Breast epithelium (tissue), 4 donors: Measurements from ENCODE around the gene CDH16. TPM values are rescaled to one million over a fixed set of nuclear protein-coding genes. Genes with fewer than 3 reads are reported as not detected.
"Not testable (repeated sequence)": the region's sequence is repeated elsewhere in the genome, so short reads cannot be mapped to it uniquely, and the experiment has no call there.

Experiments used
- DNase-seq, 2 donors: peaks; one replicate each; pipeline ENCODE4 v3.0.0-alpha.2; 2019; ENCODE audit warnings: low spot score in 2 of 2
- H3K27ac ChIP-seq, 2 donors: fragments of 200-600 bp; sonication (generic) in 1 of 2; one replicate each; pipeline ENCODE4 v1.5.1; 2016 to 2019; ENCODE audit warnings: mild to moderate bottlenecking in 1 of 2
- H3K27me3 ChIP-seq, 2 donors: fragments of 200-600 bp; sonication (generic) in 1 of 2; one replicate each; pipeline versions ENCODE4 v1.5.1 to v1.6.0; 2017 to 2019; ENCODE audit warnings: control low read depth in 1 of 2, mild to moderate bottlenecking in 1 of 2
- H3K36me3 ChIP-seq: fragments of 200-600 bp; one replicate; pipeline ENCODE4 v1.5.1; 2019
- H3K4me1 ChIP-seq, 2 donors: fragments of 200-600 bp; sonication (generic); one replicate each; pipeline ENCODE4 v1.5.1; 2016 to 2019; ENCODE audit warnings: control low read depth in 1 of 2
- H3K4me3 ChIP-seq, 3 donors: fragments of 200-600 bp; sonication (generic); 1 replicate in 2 of 3; 2 replicates in 1 of 3; pipeline ENCODE4 v1.5.1; 2016 to 2019; ENCODE audit warnings: mild to moderate bottlenecking in 3 of 3, moderate library complexity in 2 of 3
- H3K9me3 ChIP-seq, 2 donors: fragments of 200-600 bp; sonication (generic) in 1 of 2; one replicate each; pipeline ENCODE4 v1.5.1; 2016 to 2019; ENCODE audit warnings: control low read depth in 1 of 2
- CTCF ChIP-seq, 3 donors: fragments of 450-650 bp; IDR thresholded peaks; one replicate each; pipeline ENCODE4 v1.5.1; 2016 to 2017; ENCODE audit warnings: antibody characterized with exemption in 3 of 3, mild to moderate bottlenecking in 3 of 3, moderate library complexity in 3 of 3
- POLR2A ChIP-seq: fragments of 450-650 bp; IDR thresholded peaks from one replicate; pipeline ENCODE4 v1.6.1; 2016; ENCODE audit warnings: antibody characterized with exemption, mild to moderate bottlenecking, moderate library complexity
- POLR2AphosphoS5 ChIP-seq, 3 donors: sonication (generic); formaldehyde crosslinking; IDR thresholded peaks; one replicate each; pipeline ENCODE4 v1.6.1; 2017; ENCODE audit warnings: antibody characterized with exemption in 3 of 3
- intact Hi-C: fragments of 100-400 bp; cut with DNase I; formaldehyde crosslinking; loops from one replicate; pipeline ENCODE4 v1.15.1; 2023; ENCODE audit warnings: low total_unique reads
- total RNA-seq, 3 donors: library from RNA; depleted of rRNA; stranded (reverse); fragments of >200 nt; gene quantifications; one replicate each; pipeline ENCODE4 v1.1.0, GENCODE V29; 2016

Gene CDH16
- total RNA-seq, 3 donors from 2014 or later, result not detected

- intact Hi-C loops, result no loop called here
- Histone ChIP-seq H3K27ac (no peak overlapping the region), H3K27me3 (peaks cover 0 to 8% of the 10 kb centered on the region in 2 donors), H3K36me3 (peaks cover 7% of the 10 kb centered on the region), H3K4me1 (no peaks in the 10 kb centered on the region), H3K4me3 (no peak overlapping the region), H3K9me3 (no peaks in the 10 kb centered on the region)
- no peak for DNase-seq
- TF ChIP-seq CTCF (IDR thresholded peaks at IDR 0.05) (no peak), POLR2AphosphoS5 (IDR thresholded peaks at IDR 0.05) (no peak), POLR2A (no peak)
Observed at GRCh38 chr16:66945939-66946338, 27.3 kb upstream of the CDH16 start.

- intact Hi-C loops, H3K27ac ChIP-seq, H3K4me1 ChIP-seq, H3K4me3 ChIP-seq, DNase-seq, H3K9me3 ChIP-seq, H3K27me3 ChIP-seq: not testable (repeated sequence)
- peaks cover 12% of the 10 kb centered on the region for H3K36me3 ChIP-seq
Observed at GRCh38 chr16:66944971-66945370, 26.3 kb upstream of the CDH16 start.

GRCh38 chr16:66944054-66944441 lies 25.4 kb upstream of the CDH16 start:
- Histone ChIP-seq H3K4me1 (no peaks in the 10 kb centered on the region), H3K27me3 (peaks cover 0 to 1% of the 10 kb centered on the region in 2 donors), H3K4me3 (no peak overlapping the region), H3K27ac (no peak overlapping the region), H3K36me3 (peaks cover 12% of the 10 kb centered on the region), H3K9me3 (no peaks in the 10 kb centered on the region)
- TF ChIP-seq POLR2A (no peak), CTCF (IDR thresholded peaks at IDR 0.05) (no peak), POLR2AphosphoS5 (IDR thresholded peaks at IDR 0.05) (no peak)
- intact Hi-C loops, result no loop called here
- DNase-seq, result no peak

- no peak for DNase-seq
- Histone ChIP-seq H3K27ac (no peak overlapping the region), H3K4me1 (no peaks in the 10 kb centered on the region), H3K27me3 (no peaks in the 10 kb centered on the region), H3K4me3 (no peak overlapping the region), H3K36me3 (peaks cover 12% of the 10 kb centered on the region), H3K9me3 (no peaks in the 10 kb centered on the region)
- no peak for TF ChIP-seq POLR2A
- no peak for TF ChIP-seq CTCF (IDR thresholded peaks at IDR 0.05)
- no peak for TF ChIP-seq POLR2AphosphoS5 (IDR thresholded peaks at IDR 0.05)
- intact Hi-C loops, result no loop called here
Observed at GRCh38 chr16:66943426-66944053, 24.9 kb upstream of the CDH16 start.

GRCh38 chr16:66942981-66943380 lies 24.3 kb upstream of the CDH16 start:
- intact Hi-C loops, result no loop called here
- TF ChIP-seq POLR2AphosphoS5 (IDR thresholded peaks at IDR 0.05) (no peak), POLR2A (no peak), CTCF (IDR thresholded peaks at IDR 0.05) (no peak)
- no peaks in the 10 kb centered on the region for H3K4me1 ChIP-seq
- no peaks in the 10 kb centered on the region for H3K9me3 ChIP-seq
- H3K27ac ChIP-seq, result no peak overlapping the region
- H3K36me3 ChIP-seq, result peaks cover 12% of the 10 kb centered on the region
- H3K27me3 ChIP-seq, result no peaks in the 10 kb centered on the region
- no peak overlapping the region for H3K4me3 ChIP-seq
- no peak for DNase-seq

GRCh38 chr16:66940236-66940635 lies 21.6 kb upstream of the CDH16 start:
- intact Hi-C loops, result no loop called here

More at GRCh38 chr16:66940236-66940635, 21.6 kb upstream of the CDH16 start:
- TF ChIP-seq POLR2AphosphoS5 (IDR thresholded peaks at IDR 0.05), result no peak
- TF ChIP-seq CTCF (IDR thresholded peaks at IDR 0.05), result no peak
- Histone ChIP-seq H3K27me3 (no peaks in the 10 kb centered on the region), H3K4me1 (peaks cover 11 to 15% of the 10 kb centered on the region in 2 donors), H3K9me3 (no peaks in the 10 kb centered on the region), H3K4me3 (no peak overlapping the region), H3K36me3 (peaks cover 12% of the 10 kb centered on the region), H3K27ac (no peak overlapping the region)
- no peak for DNase-seq
